Measurements from ENCODE around the gene MAP3K4.

The MAP3K4 gene

GRCh38 chr6:161074496-161075121, 83.0 kb downstream of the MAP3K4 start:
- no peak; the same call in 2 of the 3 replicates for ATAC-seq
- TF ChIP-seq BACH2 (CRISPR knock-in tag; IDR thresholded peaks at IDR 0.05; ENCODE audit: borderline replicate concordance) (no peak), ESRRG (CRISPR knock-in tag; IDR thresholded peaks at IDR 0.05) (no peak), PPARA (CRISPR knock-in tag; IDR thresholded peaks at IDR 0.05; ENCODE audit: borderline replicate concordance) (no peak), RARB (CRISPR knock-in tag; IDR thresholded peaks at IDR 0.05) (no peak), SNAI2 (CRISPR knock-in tag; IDR thresholded peaks at IDR 0.05) (no peak), GLIS3 (CRISPR knock-in tag; IDR thresholded peaks at IDR 0.05) (no peak), CREB5 (CRISPR knock-in tag; IDR thresholded peaks at IDR 0.05; ENCODE audit: low read depth) (no peak), POU6F1 (CRISPR knock-in tag; IDR thresholded peaks at IDR 0.05; ENCODE audit: borderline replicate concordance, low read depth) (no peak), ZFP30 (CRISPR knock-in tag; IDR thresholded peaks at IDR 0.05) (no peak), PATZ1 (CRISPR knock-in tag; IDR thresholded peaks at IDR 0.05; ENCODE audit: borderline replicate concordance) (no peak), ARNTL (CRISPR knock-in tag; IDR thresholded peaks at IDR 0.05; ENCODE audit: borderline replicate concordance, low read depth) (no peak), ZNF565 (CRISPR knock-in tag; conservative IDR thresholded peaks at IDR 0.05; ENCODE audit: low read depth) (no peak), CSDC2 (CRISPR knock-in tag; IDR thresholded peaks at IDR 0.05) (no peak), OSR1 (CRISPR knock-in tag; IDR thresholded peaks at IDR 0.05) (no peak), ZFP3 (CRISPR knock-in tag; IDR thresholded peaks at IDR 0.05) (no peak), ZC3H10 (CRISPR knock-in tag; IDR thresholded peaks at IDR 0.05) (no peak), ISL1 (CRISPR knock-in tag; IDR thresholded peaks at IDR 0.05) (no peak)

GRCh38 chr6:161076181-161076677, 84.7 kb downstream of the MAP3K4 start:
- TF ChIP-seq ARNTL (CRISPR knock-in tag; IDR thresholded peaks at IDR 0.05; ENCODE audit: borderline replicate concordance, low read depth) (no peak), ZNF565 (CRISPR knock-in tag; conservative IDR thresholded peaks at IDR 0.05; ENCODE audit: low read depth) (no peak), GLIS3 (CRISPR knock-in tag; IDR thresholded peaks at IDR 0.05) (no peak), ZFP3 (CRISPR knock-in tag; IDR thresholded peaks at IDR 0.05) (no peak), SNAI2 (CRISPR knock-in tag; IDR thresholded peaks at IDR 0.05) (no peak), CREB5 (CRISPR knock-in tag; IDR thresholded peaks at IDR 0.05; ENCODE audit: low read depth) (no peak), POU6F1 (CRISPR knock-in tag; IDR thresholded peaks at IDR 0.05; ENCODE audit: borderline replicate concordance, low read depth) (no peak), PATZ1 (CRISPR knock-in tag; IDR thresholded peaks at IDR 0.05; ENCODE audit: borderline replicate concordance) (no peak), PPARA (CRISPR knock-in tag; IDR thresholded peaks at IDR 0.05; ENCODE audit: borderline replicate concordance) (no peak), ESRRG (CRISPR knock-in tag; IDR thresholded peaks at IDR 0.05) (no peak), ZC3H10 (CRISPR knock-in tag; IDR thresholded peaks at IDR 0.05) (no peak), BACH2 (CRISPR knock-in tag; IDR thresholded peaks at IDR 0.05; ENCODE audit: borderline replicate concordance) (no peak), TSHZ2 (CRISPR knock-in tag; IDR thresholded peaks at IDR 0.05) (no peak), TOX (CRISPR knock-in tag; IDR thresholded peaks at IDR 0.05; ENCODE audit: borderline replicate concordance) (no peak), ZNF8 (CRISPR knock-in tag; IDR thresholded peaks at IDR 0.05) (no peak), CSRNP3 (CRISPR knock-in tag; IDR thresholded peaks at IDR 0.05) (no peak), ISL1 (CRISPR knock-in tag; IDR thresholded peaks at IDR 0.05) (no peak)
- no peak for ATAC-seq
